Mesodermal cell (in vitro differentiated cells): ENCODE results near the gene NPIPB5. TPM values are rescaled to one million over a fixed set of nuclear protein-coding genes. Genes with fewer than 3 reads are reported as not detected.
"Not testable (repeated sequence)": the region's sequence is repeated elsewhere in the genome, so short reads cannot be mapped to it uniquely, and the experiment has no call there.

Experiments
- H3K27ac ChIP-seq: 2 replicates; pipeline ENCODE4 v1.7.0; 2013; ENCODE audit warnings: mild to moderate bottlenecking, low read depth, low read length, moderate library complexity; ENCODE audit not compliant: severe bottlenecking
- H3K36me3 ChIP-seq: 2 replicates; pipeline ENCODE4 v1.7.1; 2013; ENCODE audit warnings: mild to moderate bottlenecking, low read length, moderate library complexity; ENCODE audit not compliant: control insufficient read depth, insufficient read depth
- H3K4me1 ChIP-seq: one replicate; pipeline ENCODE4 v1.7.1; 2013; ENCODE audit warnings: mild to moderate bottlenecking, low read length; ENCODE audit not compliant: insufficient read depth, control insufficient read depth, poor library complexity, severe bottlenecking
- H3K4me3 ChIP-seq: 2 replicates; pipeline ENCODE4 v1.7.0; 2013; ENCODE audit warnings: low read length, control low read depth, mild to moderate bottlenecking; ENCODE audit not compliant: insufficient read depth, poor library complexity, severe bottlenecking; ENCODE audit errors: extremely low read depth
- H3K9me3 ChIP-seq: 2 replicates; pipeline ENCODE4 v1.7.1; 2013; ENCODE audit warnings: mild to moderate bottlenecking, low read length, moderate library complexity; ENCODE audit not compliant: control insufficient read depth
- WGBS, 2 experiments: methylation state at CpG; one replicate each; pipeline ENCODE4 v1.1.5; 2013; ENCODE audit warnings: missing lambda C conversion rate in 2 of 2; ENCODE audit not compliant: insufficient coverage in 2 of 2; 5-methylcytosine and 5-hydroxymethylcytosine counted together
- polyA plus RNA-seq, 2 experiments: library from polyadenylated mRNA; stranded (reverse); fragments of 50-300 nt; gene quantifications; one replicate each; pipeline ENCODE4 v1.2.3, GENCODE V29; 2013

The NPIPB5 gene
- 45.5 TPM for polyA plus RNA-seq (2013, experiment 1 of 2)
- polyA plus RNA-seq (2013, experiment 2 of 2): 39.1 TPM

DNA sequence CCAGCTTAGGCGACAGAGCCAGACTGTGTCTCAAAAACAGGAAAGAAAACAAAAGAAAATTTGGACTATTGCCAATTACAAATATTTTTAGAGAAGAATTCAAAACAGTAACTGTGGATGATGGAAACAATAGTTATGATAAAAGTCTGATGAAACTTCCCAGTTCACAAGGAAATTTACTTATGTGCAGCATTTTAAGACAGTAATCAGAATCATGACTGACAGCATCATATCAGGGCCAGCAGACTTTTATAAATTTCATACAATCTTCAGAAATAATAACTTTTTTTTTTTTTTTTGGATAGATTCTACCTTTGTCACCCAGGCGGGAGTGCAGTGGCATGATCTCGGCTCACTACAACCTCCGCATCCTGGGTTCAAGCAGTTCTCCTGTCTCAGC lies at the start of gene NPIPB5:
TSS of gene NPIPB5 (plus strand) at position 301 of the 400 bp plus-strand sequence. CDS start 2,911 bp downstream, outside the sequence.
- H3K36me3 ChIP-seq: not testable (repeated sequence)
- no CpG with 5 or more reads among the region's 4 CpGs for WGBS, 2 experiments

GRCh38 chr16:22468846-22469245 lies 41.8 kb upstream of the NPIPB5 start:
- not testable (repeated sequence) for H3K9me3 ChIP-seq, H3K27ac ChIP-seq, H3K36me3 ChIP-seq, H3K4me3 ChIP-seq, H3K4me1 ChIP-seq
- no CpG with 5 or more reads among the region's 6 CpGs for WGBS, 2 experiments

More for the DNA sequence above, at the start of gene NPIPB5:
- H3K4me3 ChIP-seq, H3K4me1 ChIP-seq, H3K9me3 ChIP-seq, H3K27ac ChIP-seq: not testable (repeated sequence)

GRCh38 chr16:22537996-22538395 lies 27.3 kb downstream of the NPIPB5 start:
- WGBS, 2 experiments: 93 to 96% methylated on average over 3 of the region's 4 CpGs
- H3K4me1 ChIP-seq, H3K4me3 ChIP-seq, H3K36me3 ChIP-seq, H3K9me3 ChIP-seq, H3K27ac ChIP-seq: not testable (repeated sequence)

DNA sequence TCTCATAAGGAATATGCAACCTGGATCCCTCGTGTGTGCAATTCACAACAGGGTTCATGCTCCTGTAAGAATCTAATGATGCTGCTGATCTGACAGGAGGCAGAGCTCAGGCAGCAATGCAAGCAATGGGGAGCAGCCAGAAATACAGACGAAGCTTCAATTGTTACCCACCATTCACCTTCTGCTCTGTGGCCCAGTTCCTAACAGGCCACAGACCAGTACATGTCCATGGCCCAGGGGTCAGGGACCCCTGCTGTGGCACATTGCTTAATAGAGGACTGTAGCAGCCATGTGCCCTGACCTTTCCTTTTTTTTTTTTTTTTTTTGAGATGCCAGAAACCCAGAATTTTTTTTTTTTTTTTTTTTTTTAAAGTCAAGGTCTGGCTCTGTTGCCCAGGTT lies 34.1 kb downstream of the NPIPB5 start:
- not testable (repeated sequence) for H3K27ac ChIP-seq, H3K9me3 ChIP-seq, H3K4me1 ChIP-seq, H3K36me3 ChIP-seq, H3K4me3 ChIP-seq
- WGBS, 2 experiments: no CpG with 5 or more reads among the region's 2 CpGs

- no CpG with 5 or more reads among the region's 2 CpGs for WGBS, 2 experiments
- H3K27ac ChIP-seq, H3K36me3 ChIP-seq, H3K4me3 ChIP-seq, H3K4me1 ChIP-seq, H3K9me3 ChIP-seq: not testable (repeated sequence)
Measured at GRCh38 chr16:22546630-22547029, 35.9 kb downstream of the NPIPB5 start.

DNA sequence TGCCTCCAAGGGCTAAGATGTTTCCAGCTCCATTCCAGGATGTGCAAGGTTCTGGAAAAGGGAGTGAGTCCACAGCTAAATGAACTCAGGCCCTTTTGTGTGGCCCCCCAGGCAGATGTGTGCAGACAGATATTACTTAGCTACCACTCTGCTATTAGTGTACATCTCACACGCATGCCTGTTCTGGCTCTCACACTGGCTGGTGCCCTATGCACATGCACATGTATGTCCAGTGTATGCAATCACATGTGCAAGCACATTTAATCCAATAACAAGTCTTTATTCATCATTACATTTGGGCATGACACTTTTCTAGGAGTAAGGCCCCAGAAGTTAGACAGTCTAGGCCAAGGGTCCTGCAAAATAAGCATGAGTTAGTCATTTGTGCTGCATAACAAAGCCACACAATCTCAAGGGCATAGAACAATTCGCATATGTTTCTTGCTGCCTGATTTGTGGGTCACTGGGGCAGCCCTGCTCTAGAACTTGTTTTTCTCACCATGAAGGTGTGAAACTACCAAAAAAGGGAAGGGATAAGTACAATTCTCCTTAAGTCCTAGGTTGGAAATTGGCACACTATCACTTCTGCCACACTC lies 36.6 kb downstream of the NPIPB5 start:
- H3K27ac ChIP-seq, H3K4me1 ChIP-seq, H3K36me3 ChIP-seq, H3K4me3 ChIP-seq, H3K9me3 ChIP-seq: not testable (repeated sequence)
- 92% methylated on average over 2 of the region's 2 CpGs for WGBS, 2 experiments

- not testable (repeated sequence) for H3K4me1 ChIP-seq, H3K27ac ChIP-seq, H3K4me3 ChIP-seq, H3K36me3 ChIP-seq, H3K9me3 ChIP-seq
- 100% methylated on average over 1 to 2 of the region's 6 CpGs for WGBS, 2 experiments
Measured at GRCh38 chr16:22549853-22550252, 39.2 kb downstream of the NPIPB5 start.

DNA sequence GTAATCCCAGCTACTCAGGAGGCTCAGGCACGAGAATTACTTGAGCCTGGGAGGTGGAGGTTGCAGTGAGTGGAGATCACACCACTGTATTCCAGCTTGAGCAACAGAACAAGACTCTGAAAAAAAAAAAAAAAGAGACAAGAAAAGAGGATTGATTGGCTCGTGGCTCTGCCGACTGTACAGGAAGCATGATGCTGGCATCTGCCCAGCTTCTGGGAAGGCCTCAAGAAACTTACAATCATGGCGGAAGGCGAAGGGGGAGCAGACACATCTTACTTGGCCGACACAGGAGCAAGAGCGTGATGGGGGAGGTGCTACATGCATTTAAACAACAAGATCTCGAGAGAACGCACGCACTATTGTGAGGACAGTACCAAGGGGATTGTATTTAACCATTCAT lies 40.5 kb downstream of the NPIPB5 start:
- H3K36me3 ChIP-seq, H3K9me3 ChIP-seq, H3K4me1 ChIP-seq, H3K4me3 ChIP-seq, H3K27ac ChIP-seq: not testable (repeated sequence)
- 95 to 100% methylated on average over 2 of the region's 10 CpGs for WGBS, 2 experiments

DNA sequence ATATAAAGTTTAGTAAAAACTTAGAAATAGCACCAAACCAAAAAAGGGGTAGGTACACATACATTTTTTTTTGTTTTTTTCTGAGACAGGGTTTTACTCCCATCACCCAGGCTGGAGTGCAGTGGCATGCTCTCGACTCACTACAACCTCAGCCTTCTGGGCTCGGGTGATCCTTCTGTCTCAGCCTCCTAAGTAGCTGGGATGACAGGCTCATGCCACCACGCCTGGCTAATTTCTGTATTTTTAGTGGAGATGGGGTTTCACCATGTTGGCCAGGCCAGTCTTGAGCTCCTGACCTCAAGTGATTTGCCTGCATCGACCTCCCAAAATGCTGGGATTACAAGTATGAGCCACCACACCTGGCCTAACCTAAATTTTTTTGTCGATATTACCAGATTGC lies 41.0 kb downstream of the NPIPB5 start:
- not testable (repeated sequence) for H3K4me1 ChIP-seq, H3K9me3 ChIP-seq, H3K36me3 ChIP-seq, H3K27ac ChIP-seq, H3K4me3 ChIP-seq
- 82 to 89% methylated on average over 5 of the region's 5 CpGs for WGBS, 2 experiments

DNA sequence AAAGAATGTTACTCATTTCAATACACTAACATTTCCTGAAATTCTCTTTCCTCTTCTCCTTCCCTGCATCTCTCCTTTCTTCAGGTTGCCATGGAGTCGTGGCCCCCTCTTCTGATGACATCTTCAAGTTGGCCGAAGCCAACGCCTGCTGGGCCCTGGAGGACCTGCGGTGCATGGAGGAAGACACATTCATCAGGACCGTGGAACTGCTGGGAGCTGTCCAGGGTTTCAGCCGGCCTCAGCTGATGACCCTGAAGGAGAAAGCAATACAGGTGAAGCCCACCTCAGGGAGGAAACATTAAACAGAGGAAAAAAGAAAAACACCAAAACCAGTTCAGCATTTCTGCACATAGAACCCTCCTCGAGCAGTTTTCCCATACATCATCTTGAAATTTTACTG lies 46.1 kb downstream of the NPIPB5 start:
- WGBS, 2 experiments: no CpG with 5 or more reads among the region's 7 CpGs
- H3K4me3 ChIP-seq, H3K36me3 ChIP-seq, H3K4me1 ChIP-seq, H3K9me3 ChIP-seq, H3K27ac ChIP-seq: not testable (repeated sequence)
